GM12878 (cell line): ENCODE results near the gene YDJC. TPM values are rescaled to one million over a fixed set of nuclear protein-coding genes. Genes with fewer than 3 reads are reported as not detected.

Experiments used
- ATAC-seq: fragments of 200-7000 bp; cut with Tn5 transposase; 3 replicates; pipeline ENCODE4 v1.9.1; 2020; ENCODE audit warnings: mild to moderate bottlenecking, moderate library complexity
- Bru-seq: library from RNA; stranded (reverse); fragments of 400-500 nt; gene quantifications from one replicate; lab custom pipeline; 2021; lab: Mats Ljungman, UMichigan
- BruChase-seq, 2 experiments: library from RNA; stranded (reverse); fragments of 400-500 nt; gene quantifications; one replicate each; lab custom pipeline; 2021; lab: Mats Ljungman, UMichigan
- BruUV-seq: library from RNA; stranded (reverse); fragments of 400-500 nt; replicated peaks from 2 replicates; lab custom pipeline; 2021; lab: Mats Ljungman, UMichigan
- CTCF ChIA-PET: fragments of 300-600 bp; sonication (Branson Sonifier 250); formaldehyde crosslinking; extraction: SDS; loops from one replicate; lab custom pipeline; 2021; ENCODE audit warnings: inconsistent platforms; lab: Yijun Ruan, JAX
- POLR2A ChIA-PET: fragments of 350-600 bp; formaldehyde crosslinking; extraction: SDS; loops from one replicate; lab custom pipeline; 2021; ENCODE audit warnings: inconsistent platforms; lab: Charles Lee
- RAD21 ChIA-PET: fragments of 300-600 bp; sonication (Branson Sonifier 250); formaldehyde crosslinking; loops from one replicate; lab custom pipeline; 2023; ENCODE audit warnings: antibody characterized with exemption; ENCODE audit not compliant: unreplicated experiment; lab: Charles Lee
- SMC1A ChIA-PET: fragments of 300-600 bp; sonication (Branson Sonifier 250); formaldehyde crosslinking; loops from one replicate; lab custom pipeline; 2023; ENCODE audit not compliant: unreplicated experiment, uncharacterized antibody; lab: Charles Lee
- DNase-seq: peaks from one replicate; pipeline ENCODE4 v3.0.0-alpha.2; 2011; ENCODE audit warnings: low read depth, low spot score
- FAIRE-seq: peaks from 3 replicates; lab custom pipeline; 2011; peaks lifted over from hg19 to GRCh38; lab: Jason Lieb, UNC
- H2AFZ ChIP-seq: 2 replicates; pipeline ENCODE4 v1.6.0; 2011; ENCODE audit warnings: low read depth, low read length, control low read depth; ENCODE audit not compliant: control insufficient read depth
- H3K27ac ChIP-seq: 2 replicates; pipeline ENCODE4 v1.5.1; 2011; ENCODE audit warnings: control low read depth; ENCODE audit not compliant: control insufficient read depth, insufficient read depth
- H3K27me3 ChIP-seq, 2 experiments: replicated peaks in 1 of 2; 2 replicates each; pipeline versions ENCODE4 v1.6.0 to v1.6.1; 2011; ENCODE audit warnings: low read length in 1 of 2; ENCODE audit not compliant: control insufficient read depth in 2 of 2, insufficient read depth in 2 of 2
- H3K36me3 ChIP-seq, 2 experiments: 2 replicates each; pipeline ENCODE4 v1.5.1; 2011; ENCODE audit warnings: low read length in 1 of 2; ENCODE audit not compliant: control insufficient read depth in 2 of 2, insufficient read depth in 2 of 2
- H3K4me1 ChIP-seq: 2 replicates; pipeline ENCODE4 v1.6.1; 2011; ENCODE audit warnings: mild to moderate bottlenecking, low read length, moderate library complexity, mixed read lengths; ENCODE audit not compliant: control insufficient read depth, insufficient read depth
- H3K4me2 ChIP-seq: 2 replicates; pipeline ENCODE4 v1.6.0; 2011; ENCODE audit warnings: control low read depth; ENCODE audit not compliant: control insufficient read depth, insufficient read depth
- H3K4me3 ChIP-seq: fragments of 200-600 bp; sonication (generic); 2 replicates; pipeline ENCODE4 v1.5.1; 2016
- H3K79me2 ChIP-seq: 2 replicates; pipeline ENCODE4 v1.6.0; 2011; ENCODE audit warnings: low read length; ENCODE audit not compliant: control insufficient read depth, insufficient read depth
- H3K9ac ChIP-seq: 2 replicates; pipeline ENCODE4 v1.8.0; 2011; ENCODE audit warnings: low read length, control low read depth, mixed read lengths; ENCODE audit not compliant: control insufficient read depth, insufficient read depth
- H3K9me3 ChIP-seq: replicated peaks from 3 replicates; pipeline ENCODE4 v1.5.1; 2011; ENCODE audit warnings: mild to moderate bottlenecking, low read length; ENCODE audit not compliant: control insufficient read depth, insufficient read depth
- H4K20me1 ChIP-seq: 2 replicates; pipeline ENCODE4 v1.6.0; 2011; ENCODE audit not compliant: control insufficient read depth, insufficient read depth
- CBX3 ChIP-seq: fragments of 200-600 bp; sonication (generic); IDR thresholded peaks from 2 replicates; pipeline ENCODE4 v1.6.1; 2016; ENCODE audit warnings: low read depth, borderline replicate concordance
- ESRRA ChIP-seq: IDR thresholded peaks from 2 replicates; pipeline ENCODE4 v1.6.1; 2012; ENCODE audit warnings: mild to moderate bottlenecking, low read length, improper control_type of control experiment
- HCFC1 ChIP-seq: fragments of 150-350 bp; IDR thresholded peaks from 2 replicates; pipeline ENCODE4 v1.6.1; 2014; ENCODE audit warnings: low read length
- NBN ChIP-seq: fragments of 450-650 bp; IDR thresholded peaks from 2 replicates; pipeline ENCODE4 v1.6.1; 2016
- NFYB ChIP-seq: IDR thresholded peaks from 2 replicates; pipeline ENCODE4 v1.6.1; 2011; ENCODE audit warnings: low read depth, mild to moderate bottlenecking, low read length, improper control_type of control experiment, moderate library complexity; ENCODE audit not compliant: insufficient read depth
- NR2C1 ChIP-seq: fragments of 450-650 bp; IDR thresholded peaks from 2 replicates; pipeline ENCODE4 v1.6.1; 2017; ENCODE audit warnings: antibody characterized with exemption, mild to moderate bottlenecking, moderate library complexity
- NRF1 ChIP-seq: conservative IDR thresholded peaks from 2 replicates; pipeline ENCODE4 v1.6.1; 2011; ENCODE audit warnings: mild to moderate bottlenecking, low read depth, low read length, improper control_type of control experiment
- POLR2AphosphoS5 ChIP-seq: IDR thresholded peaks from 2 replicates; pipeline ENCODE4 v1.6.1; 2011; ENCODE audit warnings: mild to moderate bottlenecking, low read length, inconsistent platforms
- RBBP5 ChIP-seq: fragments of 200-600 bp; sonication (generic); conservative IDR thresholded peaks from 2 replicates; pipeline ENCODE4 v1.6.1; 2016
- SIN3A ChIP-seq: IDR thresholded peaks from 2 replicates; pipeline ENCODE4 v1.6.1; 2012; ENCODE audit warnings: low read depth, low read length, improper control_type of control experiment
- SP1 ChIP-seq: IDR thresholded peaks from one replicate; pipeline ENCODE4 v1.6.1; 2011; ENCODE audit warnings: low read depth, low read length
- WGBS: methylation state at CpG from one replicate; pipeline ENCODE4 v1.1.6; 2016; ENCODE audit warnings: low lambda C conversion rate; ENCODE audit not compliant: insufficient replicate concordance, insufficient coverage; ENCODE audit errors: missing lambda C conversion rate; 5-methylcytosine and 5-hydroxymethylcytosine counted together
- in situ Hi-C: fragments of 300-500 bp; cut with MboI; formaldehyde crosslinking; loops from 9 replicates; pipeline ENCODE4 v1.14.3; 2018; ENCODE audit warnings: mixed read lengths
- intact Hi-C: fragments of 100-400 bp; cut with micrococcal nuclease; formaldehyde crosslinking; loops from one replicate; pipeline ENCODE4 v1.14.2; 2022; ENCODE audit not compliant: unreplicated experiment
- long read RNA-seq, 2 experiments: library from polyadenylated mRNA; unstranded; transcript quantifications; one replicate each; pipeline ENCODE4 v2.0.0, GENCODE V29; 2019 to 2020
- polyA minus RNA-seq, 3 experiments: library from RNA; depleted of rRNA, polyadenylated mRNA; stranded (reverse); fragments of >200 nt; gene quantifications; 2 replicates each; pipeline ENCODE4 v1.2.3, GENCODE V29; 2011
- polyA plus RNA-seq, 11 experiments: library from polyadenylated mRNA; depleted of rRNA in 4 of 11; unstranded in 6 of 11; stranded (reverse) in 5 of 11; fragments of >200 nt; fragmentation: Nextera tagmentation in 4 of 11; fragmentation: Illumina TruSeq in 1 of 11; extraction: Ambion mirVana in 4 of 11; extraction: Trizol in 1 of 11; gene quantifications; 1 replicate in 1 of 11; 2 replicates in 10 of 11; pipeline versions ENCODE4 v1.2.1 to v1.2.3, GENCODE V29; 2011 to 2016; ENCODE audit warnings: inconsistent platforms in 2 of 11, missing spikeins in 2 of 11, low read depth in 1 of 11
- total RNA-seq, 4 experiments: library from RNA; depleted of rRNA in 3 of 4; stranded (reverse); fragments of >200 nt in 3 of 4; fragmentation: Illumina TruSeq in 1 of 4; extraction: Trizol in 1 of 4; gene quantifications; 2 replicates each; pipeline versions ENCODE4 v1.2.1 to v1.2.3, GENCODE V29; 2013 to 2021
- TF ChIP-seq, protein P1 (sequence below): fragments of 450-650 bp; IDR thresholded peaks from 2 replicates; pipeline ENCODE4 v1.6.1; 2017; ENCODE audit warnings: mild to moderate bottlenecking, moderate library complexity

Gene YDJC, protein sequence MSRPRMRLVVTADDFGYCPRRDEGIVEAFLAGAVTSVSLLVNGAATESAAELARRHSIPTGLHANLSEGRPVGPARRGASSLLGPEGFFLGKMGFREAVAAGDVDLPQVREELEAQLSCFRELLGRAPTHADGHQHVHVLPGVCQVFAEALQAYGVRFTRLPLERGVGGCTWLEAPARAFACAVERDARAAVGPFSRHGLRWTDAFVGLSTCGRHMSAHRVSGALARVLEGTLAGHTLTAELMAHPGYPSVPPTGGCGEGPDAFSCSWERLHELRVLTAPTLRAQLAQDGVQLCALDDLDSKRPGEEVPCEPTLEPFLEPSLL
- total RNA-seq (2013; cell fraction: nucleolus; rRNA removed): 37.4 and 44.8 TPM in 2 replicates
- total RNA-seq (2014; rRNA removed) (64.1 and 75.4 TPM in 2 replicates), total RNA-seq (2014; rRNA removed; fragmentation: Illumina TruSeq; extraction: Trizol) (10.1 and 12.0 TPM in 2 replicates), total RNA-seq (2021) (55.7 and 58.4 TPM in 2 replicates), polyA plus RNA-seq (2011; rRNA removed) (6.3 and 18.3 TPM in 2 replicates), polyA plus RNA-seq (2014; fragmentation: Illumina TruSeq; extraction: Trizol) (2.1 and 8.4 TPM in 2 replicates), polyA plus RNA-seq (2014; fragmentation: Nextera tagmentation; extraction: Ambion mirVana) (1 to 10 TPM in 1 of 2 experiments, under 1 TPM in 1; 1.00 to 4.4 TPM), polyA plus RNA-seq (2014; rRNA removed) (72.1 and 83.6 TPM in 2 replicates), polyA plus RNA-seq (2016; fragmentation: Nextera tagmentation; extraction: Ambion mirVana) (10 to 100 TPM; 68.5 to 77.6 TPM), polyA minus RNA-seq (2011; rRNA and poly(A)+ RNA removed) (5.0 and 15.1 TPM in 2 replicates), Bru-seq, nascent RNA (percentile 79 among the genes with signal in this experiment), BruChase-seq, experiment 1, labeled RNA remaining after a 6-hour chase (percentile 61 among the genes with signal in this experiment), BruChase-seq, experiment 2, labeled RNA remaining after a 2-hour chase (percentile 67 among the genes with signal in this experiment)
- polyA plus RNA-seq (2011; ENCODE audit: low read depth): 4.8 TPM
- 31.1 and 59.0 TPM in 2 replicates for polyA plus RNA-seq (2011; cell fraction: cytosol; rRNA removed)
- 60.2 and 70.8 TPM in 2 replicates for polyA plus RNA-seq (2011; cell fraction: nucleus; rRNA removed)
- polyA plus RNA-seq (2012): 27.7 and 31.7 TPM in 2 replicates
- 8.5 and 15.4 TPM in 2 replicates for polyA minus RNA-seq (2011; cell fraction: cytosol; rRNA and poly(A)+ RNA removed)
- 22.6 and 40.6 TPM in 2 replicates for polyA minus RNA-seq (2011; cell fraction: nucleus; rRNA and poly(A)+ RNA removed)
- long read RNA-seq, experiment 1, transcript YDJC-203 (5 exons, 1,410 nt): major isoform, 17 of 34 reads
- long read RNA-seq, experiment 1, transcript YDJC-201 (5 exons, 1,351 nt): minor isoform, 5 of 34 reads
- long read RNA-seq, experiment 1, partial matches to known transcripts: 3 of 34 reads
- long read RNA-seq, experiment 1, other reads (novel, unspliced or antisense): 5 of 34 reads
- long read RNA-seq, experiment 2, transcript YDJC-201 (5 exons, 1,351 nt): major isoform, 11 of 36 reads
- long read RNA-seq, experiment 2, transcript YDJC-203 (5 exons, 1,410 nt): minor isoform, 10 of 36 reads
- long read RNA-seq, experiment 2, partial matches to known transcripts: 2 of 36 reads
- long read RNA-seq, experiment 2, other reads (novel, unspliced or antisense): 10 of 36 reads

DNA sequence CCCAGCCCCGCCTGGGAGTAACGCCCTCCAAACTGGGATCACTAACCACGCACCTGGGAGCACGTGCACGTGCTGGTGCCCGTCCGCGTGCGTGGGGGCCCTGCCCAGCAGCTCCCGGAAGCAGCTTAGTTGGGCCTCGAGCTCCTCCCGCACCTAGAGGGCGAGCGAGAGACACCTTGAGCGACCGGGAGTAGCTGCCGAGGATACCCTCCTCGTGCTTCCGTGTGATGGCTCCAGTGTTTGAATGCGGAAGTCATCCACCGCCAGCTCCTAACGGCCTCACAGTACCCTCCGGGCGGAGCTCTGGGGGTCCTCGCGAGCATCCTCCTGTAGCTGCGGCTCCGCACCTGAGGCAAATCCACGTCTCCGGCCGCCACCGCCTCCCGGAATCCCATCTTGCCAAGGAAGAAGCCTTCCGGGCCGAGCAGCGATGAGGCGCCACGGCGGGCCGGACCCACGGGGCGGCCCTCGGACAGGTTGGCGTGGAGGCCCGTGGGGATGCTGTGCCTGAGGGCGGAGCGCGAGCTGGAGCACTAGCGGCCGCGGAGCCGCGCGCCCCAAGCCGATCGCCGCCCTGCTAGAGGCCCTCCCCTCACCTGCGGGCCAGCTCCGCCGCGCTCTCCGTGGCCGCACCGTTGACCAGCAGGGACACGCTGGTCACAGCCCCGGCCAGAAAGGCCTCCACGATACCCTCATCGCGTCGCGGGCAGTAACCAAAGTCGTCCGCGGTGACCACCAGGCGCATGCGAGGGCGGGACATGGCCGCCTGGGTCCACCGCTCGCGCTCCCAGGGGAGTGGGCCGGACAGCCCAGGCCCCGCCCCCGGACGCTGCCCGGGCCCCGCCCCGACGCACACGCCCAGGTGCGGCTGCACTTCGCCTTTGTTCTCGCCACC is at the start of gene YDJC:
YDJC (minus strand) TSS at position 768 of the 895 bp plus-strand sequence; CDS start at position 760, 8 bp downstream.
- Histone ChIP-seq H3K36me3 (peaks cover 6 to 9% of the 10 kb centered on the region in 2 experiments; a peak in 3 of 4 replicates), H2AFZ (peak within 1 kb of the TSS; percentile 57), H3K9ac (peak within 1 kb of the TSS; percentile 93), H4K20me1 (no peaks in the 10 kb centered on the region), H3K4me3 (peak within 1 kb of the TSS; percentile 98), H3K4me1 (peaks cover 10% of the 10 kb centered on the region; the same call in 1 of the 2 replicates), H3K4me2 (peak within 1 kb of the TSS; percentile 87), H3K79me2 (peaks cover 27% of the 10 kb centered on the region), H3K9me3 (no peaks in the 10 kb centered on the region), H3K27ac (peak within 1 kb of the TSS; percentile 93), H3K27me3 (no peaks in the 10 kb centered on the region)
- in situ Hi-C loops (no loop called here), intact Hi-C loops (no loop called here)
- SMC1A ChIA-PET: interaction anchor here (0.6 to 3.1 kb wide), 9 partner anchors 12 to 65 kb away, joined by 3 to 39 read pairs (median 6); partner anchors contain the start of gene SDF2L1
- CTCF ChIA-PET: interaction anchor here (0.6 to 5.9 kb wide), 24 partner anchors 9 to 310 kb away, joined by 3 to 106 read pairs (median 5); partner anchors contain the start of genes PPIL2 and SDF2L1
- POLR2A ChIA-PET: interaction anchor here (0.8 to 3.9 kb wide), 6 partner anchors 12 to 60 kb away, joined by 3 to 42 read pairs (median 4); partner anchors contain the start of gene SDF2L1
- TSS peak; percentile 89 for BruUV-seq
- whole genome bisulfite sequencing: 2% methylated on average over 75 of the region's 93 CpGs
- ATAC-seq (peak; percentile 93), FAIRE-seq (peak; percentile 93), DNase-seq (peak; percentile 73)
- RAD21 ChIA-PET: interaction anchor here (0.7 to 3.8 kb wide), 9 partner anchors 12 to 323 kb away, joined by 3 to 50 read pairs (median 3); partner anchors contain the start of genes PPIL2, PPM1F and SDF2L1
- TF ChIP-seq NRF1: peak; percentile 20; the same call in 1 of the 2 replicates
- peak; percentile 86; the same call in 1 of the 2 replicates for TF ChIP-seq SIN3A
- no peak for TF ChIP-seq NR2C1
- peak; percentile 86 for TF ChIP-seq NBN
- no peak for TF ChIP-seq CBX3
- TF ChIP-seq ESRRA: peak; percentile 53; the same call in 1 of the 2 replicates
- TF ChIP-seq SP1: peak; percentile 62
- TF ChIP-seq RBBP5: no peak
- peak; percentile 90 for TF ChIP-seq POLR2AphosphoS5
- peak; percentile 52 for TF ChIP-seq HCFC1
- TF ChIP-seq, protein P1, sequence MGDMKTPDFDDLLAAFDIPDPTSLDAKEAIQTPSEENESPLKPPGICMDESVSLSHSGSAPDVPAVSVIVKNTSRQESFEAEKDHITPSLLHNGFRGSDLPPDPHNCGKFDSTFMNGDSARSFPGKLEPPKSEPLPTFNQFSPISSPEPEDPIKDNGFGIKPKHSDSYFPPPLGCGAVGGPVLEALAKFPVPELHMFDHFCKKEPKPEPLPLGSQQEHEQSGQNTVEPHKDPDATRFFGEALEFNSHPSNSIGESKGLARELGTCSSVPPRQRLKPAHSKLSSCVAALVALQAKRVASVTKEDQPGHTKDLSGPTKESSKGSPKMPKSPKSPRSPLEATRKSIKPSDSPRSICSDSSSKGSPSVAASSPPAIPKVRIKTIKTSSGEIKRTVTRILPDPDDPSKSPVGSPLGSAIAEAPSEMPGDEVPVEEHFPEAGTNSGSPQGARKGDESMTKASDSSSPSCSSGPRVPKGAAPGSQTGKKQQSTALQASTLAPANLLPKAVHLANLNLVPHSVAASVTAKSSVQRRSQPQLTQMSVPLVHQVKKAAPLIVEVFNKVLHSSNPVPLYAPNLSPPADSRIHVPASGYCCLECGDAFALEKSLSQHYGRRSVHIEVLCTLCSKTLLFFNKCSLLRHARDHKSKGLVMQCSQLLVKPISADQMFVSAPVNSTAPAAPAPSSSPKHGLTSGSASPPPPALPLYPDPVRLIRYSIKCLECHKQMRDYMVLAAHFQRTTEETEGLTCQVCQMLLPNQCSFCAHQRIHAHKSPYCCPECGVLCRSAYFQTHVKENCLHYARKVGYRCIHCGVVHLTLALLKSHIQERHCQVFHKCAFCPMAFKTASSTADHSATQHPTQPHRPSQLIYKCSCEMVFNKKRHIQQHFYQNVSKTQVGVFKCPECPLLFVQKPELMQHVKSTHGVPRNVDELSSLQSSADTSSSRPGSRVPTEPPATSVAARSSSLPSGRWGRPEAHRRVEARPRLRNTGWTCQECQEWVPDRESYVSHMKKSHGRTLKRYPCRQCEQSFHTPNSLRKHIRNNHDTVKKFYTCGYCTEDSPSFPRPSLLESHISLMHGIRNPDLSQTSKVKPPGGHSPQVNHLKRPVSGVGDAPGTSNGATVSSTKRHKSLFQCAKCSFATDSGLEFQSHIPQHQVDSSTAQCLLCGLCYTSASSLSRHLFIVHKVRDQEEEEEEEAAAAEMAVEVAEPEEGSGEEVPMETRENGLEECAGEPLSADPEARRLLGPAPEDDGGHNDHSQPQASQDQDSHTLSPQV: peak; percentile 75; the same call in 1 of the 2 replicates
- TF ChIP-seq NFYB: no peak
